HepG2 (cell line): ENCODE measurements around the gene BPIFB4. TPM values are rescaled to one million over a fixed set of nuclear protein-coding genes. Genes with fewer than 3 reads are reported as not detected.
A peak's percentile ranks its signal among the peaks of the same experiment; 100 is the strongest.

Experiments
- ATAD3A ChIP-seq: sonication (generic); formaldehyde crosslinking; IDR thresholded peaks from 2 replicates; pipeline ENCODE4 v1.4.0; 2020; ENCODE audit warnings: missing genetic modification reagents
- ETS1 ChIP-seq: sonication (generic); formaldehyde crosslinking; IDR thresholded peaks from 2 replicates; pipeline ENCODE4 v1.4.0; 2020; ENCODE audit warnings: missing genetic modification reagents
- ETV5 ChIP-seq: IDR thresholded peaks from 2 replicates; pipeline ENCODE4 v1.6.1; 2018; ENCODE audit warnings: missing biosample characterization, missing genetic modification reagents, inconsistent platforms, borderline replicate concordance
- FOXK2 ChIP-seq: fragments of 450-650 bp; IDR thresholded peaks from 2 replicates; pipeline ENCODE4 v1.6.1; 2016
- FOXO1 ChIP-seq: sonication (generic); formaldehyde crosslinking; IDR thresholded peaks from 2 replicates; pipeline ENCODE4 v1.4.0; 2020; ENCODE audit warnings: missing genetic modification reagents
- HIC2 ChIP-seq: sonication (generic); formaldehyde crosslinking; IDR thresholded peaks from 2 replicates; pipeline ENCODE4 v1.9.0; 2022; ENCODE audit warnings: low read depth, missing genetic modification reagents
- MEF2D ChIP-seq: sonication (generic); formaldehyde crosslinking; IDR thresholded peaks from 2 replicates; pipeline ENCODE4 v1.5.1; 2020; ENCODE audit warnings: mild to moderate bottlenecking, missing genetic modification reagents
- NFIB ChIP-seq: sonication (generic); formaldehyde crosslinking; IDR thresholded peaks from 2 replicates; pipeline ENCODE4 v1.9.0; 2021; ENCODE audit warnings: missing genetic modification reagents, mild to moderate bottlenecking, borderline replicate concordance
- PAWR ChIP-seq: sonication (generic); formaldehyde crosslinking; IDR thresholded peaks from 2 replicates; pipeline ENCODE4 v1.4.0; 2020; ENCODE audit warnings: missing genetic modification reagents, mild to moderate bottlenecking, borderline replicate concordance
- PBX2 ChIP-seq: IDR thresholded peaks from 2 replicates; pipeline ENCODE4 v1.6.1; 2016; ENCODE audit warnings: control low read depth
- PHF20 ChIP-seq: sonication (generic); formaldehyde crosslinking; IDR thresholded peaks from 2 replicates; pipeline ENCODE4 v1.5.0; 2020; ENCODE audit warnings: mild to moderate bottlenecking, missing genetic modification reagents
- TAF15 ChIP-seq: fragments of 200-400 bp; formaldehyde crosslinking; IDR thresholded peaks from one replicate; pipeline ENCODE4 v1.6.1; 2018; ENCODE audit warnings: mild to moderate bottlenecking, low read depth, low read length; ENCODE audit not compliant: poor library complexity, severe bottlenecking
- THRA ChIP-seq: sonication (generic); formaldehyde crosslinking; IDR thresholded peaks from 2 replicates; pipeline ENCODE4 v1.4.0; 2020; ENCODE audit warnings: missing genetic modification reagents, borderline replicate concordance
- UBTF ChIP-seq: sonication (generic); formaldehyde crosslinking; IDR thresholded peaks from 2 replicates; pipeline ENCODE4 v1.4.0; 2020; ENCODE audit warnings: mild to moderate bottlenecking, missing genetic modification reagents
- ZBTB25 ChIP-seq: IDR thresholded peaks from 2 replicates; pipeline ENCODE4 v1.6.1; 2018; ENCODE audit warnings: missing genetic modification reagents
- ZC3H4 ChIP-seq: sonication (generic); formaldehyde crosslinking; IDR thresholded peaks from 2 replicates; pipeline ENCODE4 v1.4.0; 2020; ENCODE audit warnings: missing genetic modification reagents, borderline replicate concordance
- ZNF296 ChIP-seq: sonication (generic); formaldehyde crosslinking; conservative IDR thresholded peaks from 2 replicates; pipeline ENCODE4 v1.5.0; 2020; ENCODE audit warnings: mild to moderate bottlenecking, missing genetic modification reagents
- ZNF3 ChIP-seq: IDR thresholded peaks from 2 replicates; pipeline ENCODE4 v1.7.0; 2017; ENCODE audit warnings: inconsistent platforms
- ZNF562 ChIP-seq: sonication (generic); formaldehyde crosslinking; IDR thresholded peaks from 2 replicates; pipeline ENCODE4 v1.8.0; 2022; ENCODE audit warnings: missing genetic modification reagents, borderline replicate concordance
- ZNF816 ChIP-seq: sonication (generic); formaldehyde crosslinking; IDR thresholded peaks from 2 replicates; pipeline ENCODE4 v1.8.0; 2022; ENCODE audit warnings: missing genetic modification reagents, mild to moderate bottlenecking, borderline replicate concordance
- polyA plus RNA-seq, 8 experiments: library from polyadenylated mRNA; depleted of rRNA in 3 of 8; stranded (reverse) in 7 of 8; unstranded in 1 of 8; fragments of >200 nt; fragmentation: Illumina TruSeq in 4 of 8; extraction: Trizol in 4 of 8; gene quantifications; 2 replicates each; pipeline versions ENCODE4 v1.2.1 to v1.2.3, GENCODE V29; 2011 to 2016; ENCODE audit warnings: low read depth in 4 of 8, missing spikeins in 1 of 8, mixed read lengths in 1 of 8; ENCODE audit not compliant: insufficient read depth in 1 of 8
- total RNA-seq, 5 experiments: library from RNA; depleted of rRNA; stranded (reverse); fragments of >200 nt; fragmentation: Illumina TruSeq; extraction: Trizol; gene quantifications; 2 replicates each; pipeline ENCODE4 v1.2.3, GENCODE V29; 2016; ENCODE audit warnings: low read depth in 1 of 5

Gene BPIFB4
- total and polyA plus RNA-seq, 2 of the 13 experiments (the other 11 are each of a cell fraction or from before 2014, with no cell fraction given): 0.09 TPM; not detected in 1

GRCh38 chr20:33127422-33128097 lies 48.1 kb downstream of the BPIFB4 start (continued):
- TF ChIP-seq FOXO1 (CRISPR knock-in tag) (peak; percentile 37; the same call in 1 of the 2 replicates), ZNF562 (CRISPR knock-in tag) (no peak), TAF15 (no peak), ZC3H4 (CRISPR knock-in tag) (no peak), ZNF816 (CRISPR knock-in tag) (no peak), ZNF3 (CRISPR knock-in tag) (no peak), HIC2 (CRISPR knock-in tag) (no peak), NFIB (CRISPR knock-in tag) (no peak), ZNF296 (CRISPR knock-in tag) (no peak), PBX2 (CRISPR knock-in tag) (no peak), ZBTB25 (CRISPR knock-in tag) (0 out of 2 replicates have a peak, but pooled peaks have one; percentile 35), ATAD3A (CRISPR knock-in tag) (no peak), UBTF (CRISPR knock-in tag) (no peak), THRA (peak; percentile 82), ETV5 (CRISPR knock-in tag) (peak; percentile 42; the same call in 1 of the 2 replicates), MEF2D (CRISPR knock-in tag) (0 out of 2 replicates have a peak, but pooled peaks have one; percentile 33), PAWR (CRISPR knock-in tag) (no peak), FOXK2 (no peak), PHF20 (CRISPR knock-in tag) (no peak), ETS1 (no peak)
